DMS53 treated with DMSO at 0.1 percent for 48 hours (cell line): ENCODE measurements around the gene NFIX.

ENCODE experiments used
- DNase-seq: peaks from one replicate; lab custom pipeline; 2025; ENCODE audit not compliant: unreplicated experiment; lab: John Stamatoyannopoulos, UW

The NFIX gene

DNA sequence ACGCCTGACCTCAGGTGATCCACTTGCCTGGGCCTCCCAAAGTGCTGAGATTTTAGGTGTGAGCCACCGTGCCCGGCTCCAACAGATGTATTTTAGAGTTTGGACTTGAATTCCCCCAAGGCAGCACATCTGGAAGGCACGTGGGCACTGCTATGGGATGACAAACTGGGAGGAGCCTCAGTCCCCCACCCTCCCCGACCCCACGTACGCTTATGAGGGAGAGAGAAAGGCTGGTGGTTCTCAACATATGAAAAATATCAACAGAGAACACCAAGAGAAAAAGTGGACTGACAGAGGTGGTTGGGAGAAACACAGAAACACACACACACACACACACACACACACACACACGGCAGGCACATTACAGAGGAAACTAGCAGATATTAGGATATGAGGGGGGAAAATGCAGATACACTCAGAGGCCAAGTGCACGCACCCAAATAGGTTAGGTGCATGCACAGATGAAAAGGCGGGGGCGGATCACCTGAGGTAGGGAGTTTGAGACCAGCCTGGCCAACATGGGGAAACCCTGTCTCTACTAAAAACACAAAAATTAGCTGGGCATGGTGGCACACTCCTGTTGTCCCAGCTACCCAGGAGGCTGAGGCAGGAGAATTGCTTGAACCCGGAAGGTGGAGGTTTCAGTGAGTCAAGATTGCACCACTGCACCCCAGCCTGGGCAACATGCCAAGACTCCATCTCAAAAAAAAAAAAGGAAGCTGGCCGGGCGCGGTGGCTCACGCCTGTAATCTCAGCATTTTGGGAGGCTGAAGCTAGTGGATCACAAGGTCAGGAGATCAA lies 151.7 kb downstream of the NFIX start:
- DNase-seq = no peak
